NCI-H187 treated with DMSO at 0.1 percent for 48 hours (cell line): ENCODE data around the gene GAL.
"Not testable (repeated sequence)": the region's sequence is repeated elsewhere in the genome, so short reads cannot be mapped to it uniquely, and the experiment has no call there.

Experiments
- DNase-seq: peaks from one replicate; lab custom pipeline; 2025; lab: John Stamatoyannopoulos, UW

Gene GAL

DNA sequence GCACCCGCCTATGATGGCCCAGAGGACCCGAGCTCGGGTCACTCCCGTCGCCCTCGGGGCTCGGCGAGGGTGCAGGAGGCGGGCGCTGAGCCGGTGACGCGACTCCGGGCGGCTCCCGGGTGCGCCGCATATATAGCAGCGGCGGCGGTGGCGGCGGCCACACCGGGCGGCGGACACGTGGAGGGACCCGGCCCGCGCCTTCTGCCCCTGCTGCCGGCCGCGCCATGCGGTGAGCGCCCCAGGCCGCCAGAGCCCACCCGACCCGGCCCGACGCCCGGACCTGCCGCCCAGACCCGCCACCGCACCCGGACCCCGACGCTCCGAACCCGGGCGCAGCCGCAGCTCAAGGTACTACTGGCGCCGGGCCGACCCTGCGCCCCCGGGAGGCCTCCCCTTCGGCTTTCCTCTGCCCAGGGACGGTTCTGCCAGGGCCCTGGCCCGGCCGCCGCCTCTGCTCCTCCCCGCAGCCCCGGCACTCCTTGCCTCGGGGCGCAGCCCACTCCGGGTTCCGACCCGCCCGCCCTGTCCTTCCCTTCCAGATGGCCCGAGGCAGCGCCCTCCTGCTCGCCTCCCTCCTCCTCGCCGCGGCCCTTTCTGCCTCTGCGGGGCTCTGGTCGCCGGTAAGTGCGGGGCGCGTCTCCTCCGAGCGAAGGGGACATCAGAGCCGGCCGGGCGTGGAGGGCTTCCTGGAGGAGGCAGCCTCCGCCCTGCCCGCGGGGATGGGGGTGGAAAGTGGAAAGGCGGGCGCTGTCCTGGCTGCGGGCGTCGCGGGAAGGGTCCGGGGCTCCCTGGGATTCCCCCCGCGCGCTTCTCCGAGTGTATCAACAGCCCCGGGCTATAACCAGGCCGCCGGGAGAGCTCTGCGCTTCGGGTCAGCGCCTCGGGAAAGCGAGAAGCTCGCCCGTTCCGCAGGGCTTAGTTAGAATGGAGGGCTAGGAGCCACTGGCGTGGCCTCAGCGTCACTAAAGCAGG is at the start of gene GAL:
Gene GAL, plus strand, starts transcription at position 160 of the 972 bp plus-strand sequence. Its CDS starts 380 bp downstream, at position 540.
- no peak for DNase-seq

DNA sequence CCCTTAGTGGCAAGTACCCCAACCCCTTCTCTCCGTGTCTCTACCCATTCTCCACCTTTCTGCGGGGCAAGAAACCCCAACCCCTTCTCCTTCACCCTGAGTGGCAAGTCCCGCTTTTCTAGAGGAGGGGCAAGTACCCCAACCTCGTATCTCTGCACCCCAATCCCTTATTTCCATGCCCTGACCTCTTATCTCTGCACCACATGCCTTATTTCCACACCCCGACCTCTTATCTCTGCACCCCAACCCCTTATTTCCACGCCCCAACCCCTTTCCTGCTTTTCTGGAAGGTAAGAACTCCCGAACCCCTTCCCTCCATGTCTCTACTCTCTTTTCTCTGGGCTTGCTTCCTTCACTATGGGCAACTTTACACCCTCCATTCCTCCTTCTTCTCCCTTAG is 49.7 kb upstream of the GAL start:
- DNase-seq = not testable (repeated sequence)

DNA sequence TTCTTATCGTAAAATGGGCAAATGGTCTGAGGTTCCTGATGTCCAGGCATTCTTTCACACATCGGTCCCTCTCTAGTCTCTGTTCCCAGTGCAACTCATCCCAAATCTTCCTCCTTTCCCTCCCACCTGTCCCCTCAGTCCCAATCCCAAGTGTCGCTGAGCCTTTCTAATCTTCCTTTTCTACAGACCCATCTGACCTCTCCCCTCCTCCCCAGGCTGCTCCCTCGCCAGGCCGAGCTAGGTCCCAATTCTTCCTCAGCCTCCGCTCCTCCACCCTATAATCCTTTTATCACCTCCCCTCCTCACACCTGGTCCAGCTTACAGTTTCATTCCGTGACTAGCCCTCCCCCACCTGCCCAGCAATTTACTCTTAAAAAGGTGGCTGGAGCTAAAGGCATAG is 49.2 kb upstream of the GAL start:
- not testable (repeated sequence) for DNase-seq

DNA sequence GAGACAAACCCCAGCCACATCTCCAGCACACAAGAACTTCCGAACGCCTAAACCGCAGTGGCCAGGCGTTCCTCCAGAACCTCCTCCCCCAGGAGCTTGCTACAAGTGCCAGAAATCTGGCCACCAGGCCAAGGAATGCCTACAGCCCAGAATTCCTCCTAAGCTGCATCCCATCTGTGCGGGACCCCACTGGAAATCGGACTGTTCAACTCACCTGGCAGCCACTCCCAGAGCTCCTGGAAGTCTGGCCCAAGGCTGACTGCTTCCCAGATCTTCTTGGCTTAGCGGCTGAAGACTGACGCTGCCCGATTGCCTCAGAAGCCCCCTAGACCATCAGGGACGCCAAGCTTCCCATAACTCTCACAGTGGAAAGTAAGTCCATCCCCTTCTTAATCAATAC is 48.5 kb upstream of the GAL start:
- not testable (repeated sequence) for DNase-seq

DNA sequence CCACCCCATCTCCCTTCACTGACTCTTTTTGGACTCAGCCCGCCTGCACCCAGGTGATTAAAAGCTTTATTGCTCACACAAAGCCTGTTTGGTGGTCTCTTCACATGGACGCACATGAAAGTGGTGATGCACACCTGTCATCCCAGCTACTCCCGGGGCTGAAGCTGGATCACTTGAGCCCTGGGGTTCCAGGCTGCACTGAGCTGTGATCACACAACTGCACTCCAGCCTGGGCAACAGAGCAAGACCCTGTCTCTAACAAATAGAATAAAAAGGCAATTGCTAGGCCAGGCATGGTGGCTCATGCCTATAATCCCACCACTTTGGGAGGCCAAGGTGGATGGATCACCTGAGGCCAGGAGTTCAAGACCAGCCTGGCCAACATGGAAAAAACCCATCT is 45.0 kb upstream of the GAL start:
- DNase-seq = not testable (repeated sequence)

- no peak for DNase-seq
Observed at GRCh38 chr11:68641880-68642279, 42.5 kb upstream of the GAL start.

DNA sequence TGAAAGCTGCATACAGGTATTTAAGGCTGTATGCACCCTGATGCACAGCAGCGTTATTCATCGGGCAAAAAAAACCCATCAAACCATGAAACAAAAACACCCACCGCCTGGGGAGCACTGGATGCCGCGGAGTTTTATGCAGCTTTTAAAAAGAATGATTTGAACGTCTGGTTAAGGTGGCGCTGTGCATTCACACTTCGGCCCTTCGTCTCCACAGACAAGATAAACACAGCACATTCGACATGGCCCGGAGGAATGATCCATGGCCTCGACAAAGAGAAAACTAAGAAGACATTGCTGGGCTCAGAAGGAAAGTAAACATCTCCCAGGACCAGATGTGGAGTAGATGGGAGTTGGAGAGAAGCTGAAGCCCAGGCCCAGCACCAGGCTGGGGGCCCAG is 40.8 kb upstream of the GAL start:
- no peak for DNase-seq

GRCh38 chr11:68646832-68647231 is 37.5 kb upstream of the GAL start:
- DNase-seq = no peak

- DNase-seq = no peak
Observed at GRCh38 chr11:68649851-68650555, 34.3 kb upstream of the GAL start.

DNA sequence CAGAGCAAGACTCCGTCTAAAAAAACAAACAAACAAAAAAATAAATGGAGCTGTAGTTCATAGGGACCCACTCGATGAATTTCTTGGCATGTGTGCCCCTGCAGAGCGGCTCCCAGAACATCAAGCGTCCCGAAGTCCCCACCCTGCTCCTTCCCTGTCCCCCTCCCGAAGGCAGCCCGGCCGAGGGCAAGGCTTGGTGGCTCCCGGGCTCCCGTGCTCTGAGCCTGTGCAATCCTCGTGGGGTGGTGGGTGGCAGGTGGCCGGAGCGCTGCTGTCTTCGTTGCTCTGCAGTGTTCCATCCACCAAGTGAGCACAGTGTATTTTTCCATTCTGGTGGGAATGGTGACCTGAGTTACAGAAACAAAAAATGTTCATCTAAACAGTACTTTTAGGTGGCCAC is 33.5 kb upstream of the GAL start:
- DNase-seq = no peak

DNA sequence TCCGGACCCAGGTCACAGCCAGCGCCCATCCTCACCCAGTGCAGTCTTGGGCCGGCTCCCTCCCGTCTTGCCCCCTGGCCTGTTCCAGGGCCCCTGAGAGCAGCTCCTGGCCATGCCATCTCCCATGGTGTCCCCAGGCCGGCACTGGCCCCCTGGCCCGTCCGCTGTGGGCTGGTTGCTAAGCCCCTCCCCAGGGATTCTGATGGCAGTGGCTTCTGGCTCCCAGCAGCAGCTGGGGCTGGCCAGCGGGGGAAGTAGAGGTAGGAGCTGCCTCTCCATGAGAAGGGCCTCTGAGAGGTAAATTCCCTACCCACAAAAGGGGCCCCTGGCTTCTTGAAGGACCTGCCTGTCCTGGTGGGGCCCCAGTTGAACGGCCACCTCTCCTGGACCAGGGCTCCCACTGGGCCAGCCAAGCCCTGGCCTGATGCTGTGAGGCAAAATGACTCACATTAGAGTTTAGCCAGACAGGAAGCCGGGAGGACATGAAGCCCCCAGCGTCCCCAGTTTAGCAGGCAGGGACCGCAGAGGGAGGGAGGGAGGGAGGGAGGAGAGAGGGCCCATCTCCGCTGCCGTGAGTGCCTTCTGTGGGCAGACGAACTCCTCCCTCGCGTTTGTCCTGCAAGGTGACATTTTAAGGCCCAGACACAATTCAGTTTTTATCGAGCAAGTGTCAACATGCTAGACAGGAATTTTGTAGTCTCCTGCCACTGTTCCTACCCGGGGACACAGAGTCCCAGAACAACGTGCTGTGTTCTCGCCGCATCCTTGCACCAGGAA is 32.9 kb upstream of the GAL start:
- DNase-seq = no peak

DNA sequence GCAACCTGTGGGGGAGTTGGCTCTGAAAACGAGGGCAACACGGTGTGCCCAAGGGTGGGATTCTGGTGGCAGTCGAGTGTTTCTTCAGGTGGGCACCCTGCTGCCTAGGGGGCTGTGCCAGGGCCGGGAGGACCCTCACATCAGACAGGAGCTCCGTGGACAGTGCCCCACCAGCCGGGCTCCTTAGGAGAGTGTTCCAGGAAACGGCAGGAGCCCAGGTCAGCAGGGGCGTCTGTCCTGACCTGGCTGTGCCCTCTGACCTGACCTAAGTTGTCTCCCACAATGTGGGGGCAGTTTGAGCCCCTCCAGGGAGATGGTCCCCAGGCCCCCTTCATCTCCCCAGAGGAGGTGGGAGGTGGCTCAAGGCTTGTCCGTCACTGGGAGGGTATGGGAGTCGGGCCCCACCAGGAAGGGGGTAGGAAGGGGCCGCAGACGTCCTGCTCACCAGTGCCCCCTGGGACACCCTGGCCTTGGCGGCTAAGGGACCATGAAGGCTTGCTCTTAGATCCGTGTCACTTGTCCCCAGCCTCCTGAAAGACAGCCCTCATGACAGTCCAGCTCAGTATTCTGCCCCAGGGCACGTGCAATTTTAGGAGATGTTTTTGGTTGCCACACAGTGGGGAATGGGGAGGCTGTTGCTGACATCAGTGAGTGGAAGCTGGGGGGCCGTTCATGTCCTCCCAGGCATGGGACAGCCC is 32.2 kb upstream of the GAL start:
- no peak for DNase-seq

DNA sequence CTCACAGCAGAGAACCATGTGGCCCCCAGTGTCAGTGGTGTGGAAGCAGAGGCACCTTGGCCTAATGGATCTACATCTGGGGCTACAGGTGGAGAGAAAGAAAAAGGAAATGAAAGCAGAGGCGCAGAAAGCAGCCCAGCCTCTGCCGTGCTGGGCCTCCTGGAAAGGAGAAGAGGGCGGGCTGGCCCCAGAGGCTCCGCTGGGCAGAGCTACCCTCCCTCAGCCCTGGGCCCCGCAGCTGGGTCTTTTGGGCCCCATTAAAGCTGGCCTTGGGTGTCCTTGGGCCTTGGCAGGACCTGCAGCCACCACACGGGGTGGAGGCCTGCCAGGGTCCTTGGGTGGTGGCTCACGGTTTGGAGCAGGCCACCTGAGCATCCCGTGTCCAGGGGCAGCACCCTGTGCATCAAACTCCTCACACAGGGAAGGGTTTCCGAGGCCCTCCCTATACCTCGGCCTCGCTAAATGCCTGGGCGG is 31.6 kb upstream of the GAL start:
- DNase-seq = no peak

DNA sequence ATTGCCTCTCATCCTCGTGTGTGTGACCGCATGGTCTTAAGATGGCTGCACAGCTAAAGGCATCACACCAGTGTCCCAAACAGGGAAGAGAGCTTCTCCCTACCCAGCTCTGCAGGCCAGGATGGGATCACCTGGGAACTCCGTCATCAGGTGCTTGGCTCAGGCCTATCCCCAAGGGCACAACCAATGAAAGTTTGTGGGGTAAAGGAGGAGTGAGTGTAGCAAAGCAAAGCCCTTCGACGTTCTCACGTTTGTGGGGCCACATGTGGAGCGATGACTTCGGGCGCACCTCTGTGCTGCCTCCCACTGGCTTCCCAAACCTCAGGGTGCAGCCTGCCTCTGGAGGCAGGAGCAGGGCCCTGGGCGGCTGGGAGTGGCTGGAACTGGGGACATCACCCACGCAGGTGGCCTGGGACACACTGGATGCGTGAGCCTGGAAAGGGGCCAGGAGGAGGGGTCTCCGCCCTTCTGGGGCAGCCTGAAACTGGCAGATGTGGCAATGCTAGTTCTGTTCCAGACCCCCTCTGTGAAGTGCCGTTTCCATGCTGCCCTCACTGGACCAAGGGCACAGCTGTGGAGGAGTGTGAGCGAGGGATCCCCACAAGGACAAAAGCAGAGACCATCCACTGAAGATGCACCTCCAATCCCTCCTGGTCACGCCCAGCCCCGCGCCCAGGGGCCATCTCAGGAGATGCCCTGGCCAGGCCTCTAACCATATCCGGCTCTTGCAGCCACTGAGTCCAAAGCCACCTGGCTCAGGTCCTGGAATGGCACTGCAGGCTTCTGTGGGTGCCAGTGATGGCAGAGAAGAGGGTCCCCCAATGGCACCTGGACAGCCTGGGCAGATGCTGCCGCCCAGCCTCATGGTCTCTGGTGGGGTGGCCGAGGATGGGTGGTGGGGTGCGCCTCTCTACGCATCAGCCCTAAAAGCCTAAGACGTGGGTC is 30.6 kb upstream of the GAL start:
- DNase-seq = no peak

DNA sequence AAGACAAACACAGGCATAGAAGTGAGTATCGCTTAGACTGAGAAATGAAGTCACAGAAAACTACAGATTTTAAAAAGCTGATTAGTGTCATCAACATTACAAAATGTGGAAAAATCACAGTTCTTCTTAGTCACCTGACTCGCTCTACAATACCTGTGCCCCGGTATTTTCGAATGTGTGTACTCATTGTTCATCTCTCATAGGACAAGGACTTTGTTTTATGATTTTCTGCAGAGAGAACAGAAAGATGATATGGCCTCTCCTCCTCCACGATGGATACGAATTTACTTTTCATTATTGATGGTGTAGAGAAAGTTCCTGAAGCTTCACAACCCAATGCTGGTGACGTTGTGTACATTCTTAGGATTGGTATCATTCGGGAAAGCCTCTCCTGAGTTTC is 29.4 kb upstream of the GAL start:
- DNase-seq = no peak

GRCh38 chr11:68655406-68655805 is 28.9 kb upstream of the GAL start:
- DNase-seq = no peak

- no peak for DNase-seq
Observed at GRCh38 chr11:68655806-68656205, 28.5 kb upstream of the GAL start.

DNA sequence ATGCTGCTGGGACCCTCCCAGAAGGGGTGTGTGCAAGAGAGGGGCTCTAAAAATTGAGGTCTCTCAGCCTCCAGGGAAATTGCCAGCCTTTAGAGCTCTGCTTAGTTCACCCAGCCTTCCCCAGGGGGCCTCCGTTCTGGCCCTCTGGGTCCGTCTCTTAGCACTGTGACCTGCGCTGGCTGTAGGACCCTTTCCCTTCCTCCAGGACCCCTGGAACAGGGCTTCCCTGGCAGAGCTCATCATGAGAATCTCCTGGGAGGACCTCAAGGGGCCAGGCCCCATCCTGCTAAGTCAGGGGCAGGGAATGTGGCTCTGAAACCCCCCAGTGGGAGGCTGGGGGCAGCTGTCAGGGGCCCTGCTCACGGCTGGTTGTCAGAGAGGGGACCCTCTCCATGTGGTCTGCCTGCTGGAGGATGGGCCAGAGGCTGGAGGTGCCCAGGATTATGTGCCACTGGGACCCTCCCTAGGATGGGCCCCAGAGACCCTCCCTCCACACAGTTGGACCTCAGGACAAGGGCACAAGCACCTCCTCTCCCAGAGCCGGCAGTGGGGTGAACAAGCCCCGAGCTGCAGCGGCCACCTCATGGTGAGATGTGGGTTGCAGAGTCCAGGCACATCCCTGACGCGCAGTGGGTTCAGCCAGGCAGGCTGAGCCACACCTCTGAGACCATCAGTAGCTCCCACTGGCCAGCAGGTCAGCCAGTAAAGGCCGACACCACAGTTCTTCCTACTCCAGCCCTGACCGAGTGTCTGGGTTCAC is 27.1 kb upstream of the GAL start:
- DNase-seq = no peak

- no peak for DNase-seq
Observed at GRCh38 chr11:68658097-68658496, 26.2 kb upstream of the GAL start.

GRCh38 chr11:68658661-68659060 is 25.7 kb upstream of the GAL start:
- DNase-seq = no peak
